ENCODE data around the gene MEF2C. TPM values are rescaled to one million over a fixed set of nuclear protein-coding genes. Genes with fewer than 3 reads are reported as not detected.

MEF2C gene
- total RNA-seq, 1 experiment from 2014 or later: 13.0 TPM

DNA sequence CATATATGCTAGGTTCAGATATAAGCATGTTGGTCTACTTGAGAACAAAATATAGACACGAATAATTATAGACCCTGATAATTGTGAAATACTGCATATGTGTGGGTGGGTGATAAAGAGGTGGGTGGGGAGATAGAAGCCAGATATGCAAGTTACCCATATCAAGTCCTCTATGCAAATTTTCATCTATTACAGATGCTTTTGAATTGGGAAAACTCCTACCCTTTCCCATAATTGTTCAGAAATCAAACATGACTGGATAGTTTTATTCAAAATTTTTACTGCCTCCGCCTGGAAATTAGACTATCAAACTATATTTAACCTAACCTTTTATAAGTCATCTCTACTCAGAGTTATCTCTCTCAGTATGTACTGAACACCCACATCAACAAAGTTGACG lies 157.5 kb downstream of the MEF2C start:
- intact Hi-C loops (cut with micrococcal nuclease): loop anchor here (5.0 to 10.0 kb wide), 2 partner anchors 157 to 1659 kb away; partner anchors contain the start of gene MEF2C
- no peaks in the 10 kb centered on the region for H4K20me1 ChIP-seq (ENCODE audit: insufficient read depth)
- DNase-seq (ENCODE audit: low read depth, low spot score): no peak
- no peaks in the 10 kb centered on the region for H3K27me3 ChIP-seq (ENCODE audit: insufficient read depth, low read length)
- TF ChIP-seq, protein P1, sequence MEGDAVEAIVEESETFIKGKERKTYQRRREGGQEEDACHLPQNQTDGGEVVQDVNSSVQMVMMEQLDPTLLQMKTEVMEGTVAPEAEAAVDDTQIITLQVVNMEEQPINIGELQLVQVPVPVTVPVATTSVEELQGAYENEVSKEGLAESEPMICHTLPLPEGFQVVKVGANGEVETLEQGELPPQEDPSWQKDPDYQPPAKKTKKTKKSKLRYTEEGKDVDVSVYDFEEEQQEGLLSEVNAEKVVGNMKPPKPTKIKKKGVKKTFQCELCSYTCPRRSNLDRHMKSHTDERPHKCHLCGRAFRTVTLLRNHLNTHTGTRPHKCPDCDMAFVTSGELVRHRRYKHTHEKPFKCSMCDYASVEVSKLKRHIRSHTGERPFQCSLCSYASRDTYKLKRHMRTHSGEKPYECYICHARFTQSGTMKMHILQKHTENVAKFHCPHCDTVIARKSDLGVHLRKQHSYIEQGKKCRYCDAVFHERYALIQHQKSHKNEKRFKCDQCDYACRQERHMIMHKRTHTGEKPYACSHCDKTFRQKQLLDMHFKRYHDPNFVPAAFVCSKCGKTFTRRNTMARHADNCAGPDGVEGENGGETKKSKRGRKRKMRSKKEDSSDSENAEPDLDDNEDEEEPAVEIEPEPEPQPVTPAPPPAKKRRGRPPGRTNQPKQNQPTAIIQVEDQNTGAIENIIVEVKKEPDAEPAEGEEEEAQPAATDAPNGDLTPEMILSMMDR (IDR thresholded peaks at IDR 0.05 in 2 of 3, conservative IDR thresholded peaks at IDR 0.05 in 1 of 3; ENCODE audit: borderline replicate concordance in 1 of 3, insufficient read depth in 1 of 3, low read depth in 2 of 3, low read length in 2 of 3): no peak
- no peak for TF ChIP-seq SIN3A (IDR thresholded peaks at IDR 0.05; ENCODE audit: low read depth)
- no peak for TF ChIP-seq SP1 (IDR thresholded peaks at IDR 0.05; ENCODE audit: low read depth)
- no peak for TF ChIP-seq POLR2A (IDR thresholded peaks at IDR 0.05; ENCODE audit: borderline replicate concordance, extremely low read depth, insufficient read depth, insufficient read length)
- no peak for TF ChIP-seq SRF (IDR thresholded peaks at IDR 0.05; ENCODE audit: low read depth)
- TF ChIP-seq FOSL1 (IDR thresholded peaks at IDR 0.05; ENCODE audit: low read depth): no peak
- TF ChIP-seq EZH2phosphoT487 (IDR thresholded peaks at IDR 0.05; ENCODE audit: borderline replicate concordance): no peak
- TF ChIP-seq TCF7L2 (IDR thresholded peaks at IDR 0.05; ENCODE audit: borderline replicate concordance, extremely low read depth, insufficient read depth, insufficient read length): no peak
- no peak for TF ChIP-seq YY1 (IDR thresholded peaks at IDR 0.05; ENCODE audit: extremely low read depth, insufficient replicate concordance, low read depth, low read length)
- TF ChIP-seq, protein P2, sequence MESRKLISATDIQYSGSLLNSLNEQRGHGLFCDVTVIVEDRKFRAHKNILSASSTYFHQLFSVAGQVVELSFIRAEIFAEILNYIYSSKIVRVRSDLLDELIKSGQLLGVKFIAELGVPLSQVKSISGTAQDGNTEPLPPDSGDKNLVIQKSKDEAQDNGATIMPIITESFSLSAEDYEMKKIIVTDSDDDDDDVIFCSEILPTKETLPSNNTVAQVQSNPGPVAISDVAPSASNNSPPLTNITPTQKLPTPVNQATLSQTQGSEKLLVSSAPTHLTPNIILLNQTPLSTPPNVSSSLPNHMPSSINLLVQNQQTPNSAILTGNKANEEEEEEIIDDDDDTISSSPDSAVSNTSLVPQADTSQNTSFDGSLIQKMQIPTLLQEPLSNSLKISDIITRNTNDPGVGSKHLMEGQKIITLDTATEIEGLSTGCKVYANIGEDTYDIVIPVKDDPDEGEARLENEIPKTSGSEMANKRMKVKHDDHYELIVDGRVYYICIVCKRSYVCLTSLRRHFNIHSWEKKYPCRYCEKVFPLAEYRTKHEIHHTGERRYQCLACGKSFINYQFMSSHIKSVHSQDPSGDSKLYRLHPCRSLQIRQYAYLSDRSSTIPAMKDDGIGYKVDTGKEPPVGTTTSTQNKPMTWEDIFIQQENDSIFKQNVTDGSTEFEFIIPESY (IDR thresholded peaks at IDR 0.05; ENCODE audit: extremely low read depth, insufficient replicate concordance, low read length): no peak
- TF ChIP-seq, protein P3, sequence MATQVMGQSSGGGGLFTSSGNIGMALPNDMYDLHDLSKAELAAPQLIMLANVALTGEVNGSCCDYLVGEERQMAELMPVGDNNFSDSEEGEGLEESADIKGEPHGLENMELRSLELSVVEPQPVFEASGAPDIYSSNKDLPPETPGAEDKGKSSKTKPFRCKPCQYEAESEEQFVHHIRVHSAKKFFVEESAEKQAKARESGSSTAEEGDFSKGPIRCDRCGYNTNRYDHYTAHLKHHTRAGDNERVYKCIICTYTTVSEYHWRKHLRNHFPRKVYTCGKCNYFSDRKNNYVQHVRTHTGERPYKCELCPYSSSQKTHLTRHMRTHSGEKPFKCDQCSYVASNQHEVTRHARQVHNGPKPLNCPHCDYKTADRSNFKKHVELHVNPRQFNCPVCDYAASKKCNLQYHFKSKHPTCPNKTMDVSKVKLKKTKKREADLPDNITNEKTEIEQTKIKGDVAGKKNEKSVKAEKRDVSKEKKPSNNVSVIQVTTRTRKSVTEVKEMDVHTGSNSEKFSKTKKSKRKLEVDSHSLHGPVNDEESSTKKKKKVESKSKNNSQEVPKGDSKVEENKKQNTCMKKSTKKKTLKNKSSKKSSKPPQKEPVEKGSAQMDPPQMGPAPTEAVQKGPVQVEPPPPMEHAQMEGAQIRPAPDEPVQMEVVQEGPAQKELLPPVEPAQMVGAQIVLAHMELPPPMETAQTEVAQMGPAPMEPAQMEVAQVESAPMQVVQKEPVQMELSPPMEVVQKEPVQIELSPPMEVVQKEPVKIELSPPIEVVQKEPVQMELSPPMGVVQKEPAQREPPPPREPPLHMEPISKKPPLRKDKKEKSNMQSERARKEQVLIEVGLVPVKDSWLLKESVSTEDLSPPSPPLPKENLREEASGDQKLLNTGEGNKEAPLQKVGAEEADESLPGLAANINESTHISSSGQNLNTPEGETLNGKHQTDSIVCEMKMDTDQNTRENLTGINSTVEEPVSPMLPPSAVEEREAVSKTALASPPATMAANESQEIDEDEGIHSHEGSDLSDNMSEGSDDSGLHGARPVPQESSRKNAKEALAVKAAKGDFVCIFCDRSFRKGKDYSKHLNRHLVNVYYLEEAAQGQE (IDR thresholded peaks at IDR 0.05; ENCODE audit: low read depth): no peak
- TF ChIP-seq EGR1 (IDR thresholded peaks at IDR 0.05; ENCODE audit: low read depth): no peak
- no peak for TF ChIP-seq EZH2 (IDR thresholded peaks at IDR 0.05)
- no peak for TF ChIP-seq POLR2AphosphoS5 (IDR thresholded peaks at IDR 0.05; ENCODE audit: low read depth, low read length)
- TF ChIP-seq ZNF274 (IDR thresholded peaks at IDR 0.05; ENCODE audit: low read depth, low read length): no peak
- no peak for TF ChIP-seq CBX3 (IDR thresholded peaks at IDR 0.05; ENCODE audit: low read depth)
- no peak for TF ChIP-seq ZFX (IDR thresholded peaks at IDR 0.05)
- TF ChIP-seq JUND (IDR thresholded peaks at IDR 0.05): no peak
- no peak for TF ChIP-seq ELF1 (IDR thresholded peaks at IDR 0.05; ENCODE audit: borderline replicate concordance, low read depth)
- TF ChIP-seq RAD21 (IDR thresholded peaks at IDR 0.05; ENCODE audit: low read depth): no peak
- H3K27ac ChIP-seq (ENCODE audit: low read depth, low read length): no peak overlapping the region
- ChIA-PET CTCF (interaction anchor here (2.4 to 3.7 kb wide), 2 partner anchors 35 to 944 kb away, joined by 12 to 79 read pairs; no protein-coding TSS in a partner anchor), RAD21 (ENCODE audit: low non-redundant PET in 1 of 2, low total read pairs in 2 of 2, uncharacterized antibody in 2 of 2, unreplicated experiment in 2 of 2) (interaction anchor here in 1 of 2 experiments (1.5 kb wide), 1 partner anchor 944 kb away, joined by 5 read pairs; no protein-coding TSS in a partner anchor), POLR2A (no interaction called here)
- no peak overlapping the region for H2AFZ ChIP-seq (ENCODE audit: low read depth, low read length, poor library complexity, severe bottlenecking)
- H3K9me3 ChIP-seq (ENCODE audit: control insufficient read depth in 1 of 2, insufficient read depth in 1 of 2, low read depth in 1 of 2, low read length in 2 of 2): no peaks in the 10 kb centered on the region
- no peaks in the 10 kb centered on the region for H3K36me3 ChIP-seq (ENCODE audit: control insufficient read depth in 1 of 2, insufficient read depth in 2 of 2, low read length in 2 of 2)
- no TSS peak for BruUV-seq (replicated peaks)
- no peak overlapping the region for H3K4me2 ChIP-seq (ENCODE audit: low read length)
- H3K4me3 ChIP-seq (replicated peaks in 1 of 2; ENCODE audit: low read depth in 1 of 2, low read length in 2 of 2): no peak overlapping the region
- no peaks in the 10 kb centered on the region for H3K79me2 ChIP-seq (ENCODE audit: insufficient read depth, low read length)
- H3K9me2 ChIP-seq (ENCODE audit: insufficient read depth): no peaks in the 10 kb centered on the region
- H3K9ac ChIP-seq (ENCODE audit: low read length): no peak overlapping the region
- ATAC-seq: no peak
- no peaks in the 10 kb centered on the region for H3K4me1 ChIP-seq (ENCODE audit: control insufficient read depth in 1 of 2, insufficient read depth in 2 of 2, low read length in 2 of 2)
